Measurements from ENCODE around the gene PRODH2.

PRODH2 gene

GRCh38 chr19:35767288-35768081, 45.2 kb downstream of the PRODH2 start:
- no peak for DNase-seq (ENCODE audit: low read depth)

GRCh38 chr19:35766571-35767104, 46.0 kb downstream of the PRODH2 start:
- H3K4me3 ChIP-seq (ENCODE audit: low read depth, low read length) = no peak overlapping the region
- no peak for DNase-seq (ENCODE audit: low read depth)

More at GRCh38 chr19:35767288-35768081, 45.2 kb downstream of the PRODH2 start:
- H3K4me3 ChIP-seq (ENCODE audit: low read depth, low read length) = no peak overlapping the region

- no peak for DNase-seq (ENCODE audit: low read depth)
- no peak overlapping the region for H3K4me3 ChIP-seq (ENCODE audit: low read depth, low read length)
These were observed 48.0 kb downstream of the PRODH2 start for GRCh38 chr19:35764432-35765315.

- no peak for DNase-seq (ENCODE audit: low read depth)
- H3K4me3 ChIP-seq (ENCODE audit: low read depth, low read length) = no peak overlapping the region
These were observed 51.8 kb downstream of the PRODH2 start for GRCh38 chr19:35760711-35761349.

GRCh38 chr19:35759697-35760096, 52.9 kb downstream of the PRODH2 start:
- H3K4me3 ChIP-seq (ENCODE audit: low read depth, low read length) = no peak overlapping the region
- DNase-seq (ENCODE audit: low read depth) = no peak

- H3K4me3 ChIP-seq (ENCODE audit: low read depth, low read length) = peak within 1 kb of the TSS; percentile 81
- peak; percentile 98 for DNase-seq (ENCODE audit: low read depth)
These were observed 54.7 kb downstream of the PRODH2 start, which contains the start of gene PROSER3 for GRCh38 chr19:35757749-35758608. Gene PROSER3 (plus strand): TSS chr19:35758176. CDS start chr19:35758216, 40 bp downstream.

- peak overlapping the region; percentile 81 for H3K4me3 ChIP-seq (ENCODE audit: low read depth, low read length)
- DNase-seq (ENCODE audit: low read depth) = peak; percentile 98
These were observed 55.4 kb downstream of the PRODH2 start for GRCh38 chr19:35757231-35757748.

GRCh38 chr19:35756377-35757230, 56.0 kb downstream of the PRODH2 start, which contains the start of gene HSPB6:
Gene HSPB6 (minus strand): TSS chr19:35757029. CDS start chr19:35757008, 21 bp downstream.
- no peak for DNase-seq (ENCODE audit: low read depth)
- peak within 1 kb of the TSS; percentile 81 for H3K4me3 ChIP-seq (ENCODE audit: low read depth, low read length)

- DNase-seq (ENCODE audit: low read depth) = peak; percentile 77
- H3K4me3 ChIP-seq (ENCODE audit: low read depth, low read length) = peak overlapping the region; percentile 81
These were observed 56.9 kb downstream of the PRODH2 start for GRCh38 chr19:35755550-35756376.

GRCh38 chr19:35755131-35755549, 57.5 kb downstream of the PRODH2 start:
- peak overlapping the region; percentile 33 for H3K4me3 ChIP-seq (ENCODE audit: low read depth, low read length)
- DNase-seq (ENCODE audit: low read depth) = no peak

- peak overlapping the region; percentile 33 for H3K4me3 ChIP-seq (ENCODE audit: low read depth, low read length)
- no peak for DNase-seq (ENCODE audit: low read depth)
These were observed 58.1 kb downstream of the PRODH2 start for GRCh38 chr19:35754370-35755130.

GRCh38 chr19:35753634-35754369, 58.8 kb downstream of the PRODH2 start:
- no peak for DNase-seq (ENCODE audit: low read depth)
- H3K4me3 ChIP-seq (ENCODE audit: low read depth, low read length) = no peak overlapping the region

- no peak overlapping the region for H3K4me3 ChIP-seq (ENCODE audit: low read depth, low read length)
- no peak for DNase-seq (ENCODE audit: low read depth)
These were observed 59.8 kb downstream of the PRODH2 start for GRCh38 chr19:35752746-35753350.

GRCh38 chr19:35751839-35752745, 60.6 kb downstream of the PRODH2 start:
- no peak for DNase-seq (ENCODE audit: low read depth)
- no peak overlapping the region for H3K4me3 ChIP-seq (ENCODE audit: low read depth, low read length)
